Stomach (tissue), 4 donors: ENCODE results near the gene SNAPC2.

Source experiments
- CTCF ChIP-seq, 7 experiments: fragments of 450-650 bp in 4 of 7; fragments of 200-600 bp in 3 of 7; sonication (generic) in 3 of 7; IDR thresholded peaks; one replicate each; pipeline ENCODE4 v1.5.1; 2016 to 2019; ENCODE audit warnings: antibody characterized with exemption in 7 of 7, control low read depth in 2 of 7, mild to moderate bottlenecking in 1 of 7
- EP300 ChIP-seq: sonication (generic); formaldehyde crosslinking; IDR thresholded peaks from one replicate; pipeline ENCODE4 v1.6.1; 2017; ENCODE audit warnings: antibody characterized with exemption
- POLR2A ChIP-seq, 4 donors: fragments of 450-650 bp; IDR thresholded peaks; one replicate each; pipeline ENCODE4 v1.6.1; 2016; ENCODE audit warnings: antibody characterized with exemption in 4 of 4, control low read depth in 2 of 4, mild to moderate bottlenecking in 1 of 4, moderate library complexity in 1 of 4
- POLR2AphosphoS5 ChIP-seq, 3 donors: sonication (generic); formaldehyde crosslinking; IDR thresholded peaks; one replicate each; pipeline ENCODE4 v1.6.1; 2016; ENCODE audit warnings: antibody characterized with exemption in 3 of 3

- TF ChIP-seq POLR2A (IDR thresholded peaks at IDR 0.05) (no peak), CTCF (IDR thresholded peaks at IDR 0.05) (no peak), POLR2AphosphoS5 (IDR thresholded peaks at IDR 0.05) (no peak), EP300 (no peak)
Measured at GRCh38 chr19:7897292-7897691, 22.8 kb upstream of the SNAPC2 start.
